ENCODE measurements around the gene EFL1. TPM values are rescaled to one million over a fixed set of nuclear protein-coding genes. Genes with fewer than 3 reads are reported as not detected.

The EFL1 gene
- total and polyA plus RNA-seq, 2 donors (not counting 3 experiments of a cell fraction or from before 2014, with no cell fraction given), result 6.6 to 21.9 TPM

DNA sequence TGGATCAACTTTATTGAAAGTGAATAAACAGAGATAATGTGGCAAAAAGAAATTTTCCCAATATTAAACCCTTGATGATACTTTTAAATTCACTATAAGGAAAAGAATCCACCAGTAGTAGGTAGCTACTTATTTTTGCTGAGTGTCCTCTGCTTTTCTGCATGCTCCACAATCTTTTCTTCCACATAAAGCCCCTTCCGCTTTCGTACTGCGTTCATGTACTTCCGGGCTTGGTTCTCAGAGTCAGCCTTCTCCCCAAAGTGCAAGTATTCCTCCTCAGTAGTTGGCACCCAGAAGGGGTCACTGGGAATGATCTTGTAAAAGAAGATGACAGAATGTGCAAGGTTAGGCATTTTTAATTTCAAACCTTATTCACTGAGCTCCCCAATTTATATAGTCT, 132.3 kb downstream of the EFL1 start:
- no peak for TF ChIP-seq MYC (IDR thresholded peaks at IDR 0.05; ENCODE audit: low read depth, low read length)
- no peak for TF ChIP-seq POLR2AphosphoS5 (IDR thresholded peaks at IDR 0.05; ENCODE audit: insufficient read depth, low read depth, low read length)
- TF ChIP-seq, protein P1, sequence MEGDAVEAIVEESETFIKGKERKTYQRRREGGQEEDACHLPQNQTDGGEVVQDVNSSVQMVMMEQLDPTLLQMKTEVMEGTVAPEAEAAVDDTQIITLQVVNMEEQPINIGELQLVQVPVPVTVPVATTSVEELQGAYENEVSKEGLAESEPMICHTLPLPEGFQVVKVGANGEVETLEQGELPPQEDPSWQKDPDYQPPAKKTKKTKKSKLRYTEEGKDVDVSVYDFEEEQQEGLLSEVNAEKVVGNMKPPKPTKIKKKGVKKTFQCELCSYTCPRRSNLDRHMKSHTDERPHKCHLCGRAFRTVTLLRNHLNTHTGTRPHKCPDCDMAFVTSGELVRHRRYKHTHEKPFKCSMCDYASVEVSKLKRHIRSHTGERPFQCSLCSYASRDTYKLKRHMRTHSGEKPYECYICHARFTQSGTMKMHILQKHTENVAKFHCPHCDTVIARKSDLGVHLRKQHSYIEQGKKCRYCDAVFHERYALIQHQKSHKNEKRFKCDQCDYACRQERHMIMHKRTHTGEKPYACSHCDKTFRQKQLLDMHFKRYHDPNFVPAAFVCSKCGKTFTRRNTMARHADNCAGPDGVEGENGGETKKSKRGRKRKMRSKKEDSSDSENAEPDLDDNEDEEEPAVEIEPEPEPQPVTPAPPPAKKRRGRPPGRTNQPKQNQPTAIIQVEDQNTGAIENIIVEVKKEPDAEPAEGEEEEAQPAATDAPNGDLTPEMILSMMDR (IDR thresholded peaks at IDR 0.05; ENCODE audit: extremely low read depth in 1 of 2, insufficient read depth in 1 of 2, low read depth in 1 of 2, low read length in 2 of 2), result no peak
- TF ChIP-seq, protein P2, sequence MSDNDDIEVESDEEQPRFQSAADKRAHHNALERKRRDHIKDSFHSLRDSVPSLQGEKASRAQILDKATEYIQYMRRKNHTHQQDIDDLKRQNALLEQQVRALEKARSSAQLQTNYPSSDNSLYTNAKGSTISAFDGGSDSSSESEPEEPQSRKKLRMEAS (IDR thresholded peaks at IDR 0.05; ENCODE audit: insufficient read depth, insufficient read length), result no peak
- TF ChIP-seq JUN (IDR thresholded peaks at IDR 0.05; ENCODE audit: borderline replicate concordance, insufficient read depth, insufficient read length, low read depth), result no peak
- TF ChIP-seq FOS (IDR thresholded peaks at IDR 0.05; ENCODE audit: borderline replicate concordance, insufficient read depth, low read length), result no peak
- TF ChIP-seq POLR2A (IDR thresholded peaks at IDR 0.05; ENCODE audit: low read depth, low read length), result no peak
- TF ChIP-seq GATA2 (IDR thresholded peaks at IDR 0.05; ENCODE audit: insufficient read depth, insufficient read length, low read depth, low read length), result no peak
- no peak for TF ChIP-seq EZH2 (IDR thresholded peaks at IDR 0.05; ENCODE audit: borderline replicate concordance, low read depth, low read length, severe bottlenecking)
- Histone ChIP-seq H3K9ac (replicated peaks; ENCODE audit: extremely low read depth, insufficient read depth, low read length) (no peak overlapping the region), H4K20me1 (replicated peaks; ENCODE audit: control insufficient read depth, extremely low read depth, insufficient read depth, low read length) (no peaks in the 10 kb centered on the region), H3K27me3 (ENCODE audit: control insufficient read depth in 2 of 2, insufficient read depth in 2 of 2, low read length in 2 of 2) (no peaks in the 10 kb centered on the region), H3K79me2 (ENCODE audit: control insufficient read depth, insufficient read depth, low read length) (no peaks in the 10 kb centered on the region), H3K4me1 (ENCODE audit: control insufficient read depth, extremely low read depth, insufficient read depth, low read length) (no peaks in the 10 kb centered on the region), H3K36me3 (ENCODE audit: control insufficient read depth in 2 of 2, extremely low read depth in 1 of 2, insufficient read depth in 2 of 2, low read length in 2 of 2) (peaks cover 2 to 3% of the 10 kb centered on the region in 2 experiments), H3K9me3 (replicated peaks; ENCODE audit: control insufficient read depth, insufficient read depth, low read length) (no peaks in the 10 kb centered on the region), H2AFZ (ENCODE audit: low read depth, low read length) (no peak overlapping the region), H3K4me3 (replicated peaks in 1 of 3; ENCODE audit: insufficient read depth in 1 of 3, low read depth in 1 of 3, low read length in 3 of 3) (no peak overlapping the region), H3K9me1 (replicated peaks; ENCODE audit: control insufficient read depth, extremely low read depth, insufficient read depth, low read length) (no peaks in the 10 kb centered on the region), H3K4me2 (ENCODE audit: insufficient read depth, low read length) (no peak overlapping the region), H3K27ac (ENCODE audit: insufficient read depth, low read depth, low read length) (no peak overlapping the region)
- intact Hi-C loops (cut with micrococcal nuclease) (no loop called here), dilution Hi-C loops (cut with MboI; ENCODE audit: extremely low pct_ligation_motif_present, low sequenced_read_pairs) (no loop called here)
- FAIRE-seq, result no peak
- DNase-seq (ENCODE audit: low read depth, low spot score), result no peak
- BruUV-seq (replicated peaks), result no TSS peak
- POLR2A ChIA-PET, result no interaction called here
- CTCF ChIA-PET, result interaction anchor here (0.9 to 2.7 kb wide), 3 partner anchors 10 to 22 kb away, joined by 4 to 14 read pairs (median 5); no protein-coding TSS in a partner anchor

All from endothelial cell of umbilical vein (primary cell).